Embryonic facial prominence (tissue), 1 donor: ENCODE results near the gene CCR9.
A peak's percentile ranks its signal among the peaks of the same experiment; 100 is the strongest.
"Not testable (repeated sequence)": the region's sequence is repeated elsewhere in the genome, so short reads cannot be mapped to it uniquely, and the experiment has no call there.

Experiments
- DNase-seq: peaks from one replicate; pipeline ENCODE4 v3.0.0-alpha.2; 2016; ENCODE audit errors: extremely low spot score

CCR9 gene, protein sequence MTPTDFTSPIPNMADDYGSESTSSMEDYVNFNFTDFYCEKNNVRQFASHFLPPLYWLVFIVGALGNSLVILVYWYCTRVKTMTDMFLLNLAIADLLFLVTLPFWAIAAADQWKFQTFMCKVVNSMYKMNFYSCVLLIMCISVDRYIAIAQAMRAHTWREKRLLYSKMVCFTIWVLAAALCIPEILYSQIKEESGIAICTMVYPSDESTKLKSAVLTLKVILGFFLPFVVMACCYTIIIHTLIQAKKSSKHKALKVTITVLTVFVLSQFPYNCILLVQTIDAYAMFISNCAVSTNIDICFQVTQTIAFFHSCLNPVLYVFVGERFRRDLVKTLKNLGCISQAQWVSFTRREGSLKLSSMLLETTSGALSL

DNA sequence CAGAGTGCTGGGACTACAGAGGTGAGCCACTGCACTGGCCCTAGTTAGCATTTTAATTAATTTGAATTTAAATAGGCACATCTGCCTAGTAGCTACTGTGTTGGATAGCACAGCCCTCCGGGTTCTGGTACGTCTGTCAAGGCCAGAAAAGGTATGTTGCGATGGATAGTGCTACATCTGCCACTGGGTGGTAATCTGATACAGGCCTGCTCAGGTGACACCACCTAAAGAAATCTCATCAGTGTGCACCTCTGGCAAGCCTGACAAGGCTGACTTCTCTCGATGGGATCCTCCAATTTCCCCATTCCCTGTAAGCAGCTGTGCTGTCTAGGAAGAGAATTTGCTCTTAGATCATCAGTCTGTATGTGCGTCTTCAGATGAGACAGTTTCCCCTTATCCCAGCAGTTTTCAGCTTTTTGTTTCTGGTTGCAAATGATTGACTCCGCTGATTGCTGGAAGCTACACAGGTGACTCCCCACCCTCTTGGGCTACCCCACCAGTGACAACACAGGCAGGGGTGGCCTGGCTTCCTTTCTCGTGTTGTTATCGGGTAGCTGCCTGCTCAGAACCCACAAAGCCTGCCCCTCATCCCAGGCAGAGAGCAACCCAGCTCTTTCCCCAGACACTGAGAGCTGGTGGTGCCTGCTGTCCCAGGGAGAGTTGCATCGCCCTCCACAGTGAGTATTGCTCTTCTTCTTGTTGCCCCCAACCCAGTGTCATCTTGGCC, at the start of gene CCR9:
TSS of gene CCR9 (plus strand) at position 565 of the 727 bp plus-strand sequence. CDS start 8,391 bp downstream, outside the sequence.
- DNase-seq: no peak

DNA sequence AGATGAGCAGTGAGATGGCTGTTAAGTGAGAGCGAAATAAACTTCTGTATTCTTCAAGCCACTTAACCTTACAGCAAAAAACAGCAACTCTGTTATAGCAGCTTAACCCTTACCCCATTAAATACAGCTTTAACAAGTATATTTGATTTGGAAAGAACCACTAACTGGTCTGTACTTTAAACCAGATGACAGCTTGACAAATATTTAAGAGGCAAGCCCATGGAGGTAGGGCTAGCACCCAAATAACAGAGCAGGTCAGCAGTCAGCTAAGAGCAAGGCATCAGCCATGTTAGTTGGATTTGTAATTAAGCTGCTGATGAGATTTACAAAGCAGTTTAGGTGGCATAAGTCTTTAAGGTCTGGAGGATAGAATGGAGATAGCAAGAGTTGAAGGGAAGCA, 47.9 kb upstream of the CCR9 start:
- DNase-seq: no peak

DNA sequence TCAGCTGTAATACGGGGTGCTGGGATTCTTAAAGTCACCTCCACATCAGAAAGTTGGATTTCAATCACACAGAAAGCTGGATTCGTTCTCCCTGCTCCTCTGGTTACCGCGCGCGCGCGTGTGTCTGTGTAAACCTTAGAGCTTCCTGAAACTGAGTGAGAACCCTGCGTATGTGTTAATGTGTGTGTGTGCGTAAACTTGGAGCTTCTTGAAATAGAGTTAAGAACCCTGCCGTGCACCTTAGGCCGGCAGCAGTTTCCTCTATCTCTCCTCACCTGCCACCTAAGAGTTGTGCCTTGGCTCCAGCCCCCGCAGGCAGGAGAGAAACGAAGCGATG, 45.0 kb upstream of the CCR9 start:
- no peak for DNase-seq

DNA sequence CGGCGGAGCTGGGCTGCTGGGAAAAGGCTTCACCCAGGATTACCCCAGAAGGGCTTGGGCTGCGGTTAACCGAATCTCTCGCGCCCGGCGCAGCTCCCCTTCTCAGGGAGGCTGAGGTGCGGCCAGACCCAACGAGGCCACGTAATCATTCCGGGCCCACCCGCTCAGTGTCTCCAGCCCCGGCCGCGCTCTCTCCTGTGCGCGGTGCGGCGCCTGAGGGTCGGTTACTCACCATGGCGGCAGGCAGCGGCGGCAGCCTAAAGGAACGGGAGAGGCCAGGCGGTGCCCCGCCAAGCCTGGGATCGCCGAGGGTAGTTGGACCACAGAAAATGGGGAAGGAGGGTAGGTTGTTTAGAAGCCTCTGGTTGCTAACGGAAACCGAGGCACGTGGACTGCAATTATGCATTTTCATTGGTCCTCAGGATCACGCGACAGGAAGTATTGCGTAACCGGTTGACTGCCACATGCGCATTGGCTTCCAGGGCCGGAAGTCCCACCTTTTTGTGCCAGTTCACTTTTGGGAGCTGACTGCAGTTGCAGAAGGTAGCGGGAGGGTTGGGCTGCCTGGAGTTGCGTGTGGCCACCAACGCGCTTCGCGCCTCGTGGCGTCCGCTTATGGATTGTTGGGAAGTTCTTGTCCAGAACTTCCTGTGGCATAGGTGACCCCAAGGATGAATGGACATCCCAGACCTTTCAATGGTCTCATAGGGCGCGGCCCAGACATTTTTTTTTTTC, 44.4 kb upstream of the CCR9 start, which contains the start of gene LZTFL1:
TSS of gene LZTFL1 (minus strand) at position 363 of the 735 bp plus-strand sequence. CDS start at position 235, 128 bp downstream.
- DNase-seq: peak; percentile 95

DNA sequence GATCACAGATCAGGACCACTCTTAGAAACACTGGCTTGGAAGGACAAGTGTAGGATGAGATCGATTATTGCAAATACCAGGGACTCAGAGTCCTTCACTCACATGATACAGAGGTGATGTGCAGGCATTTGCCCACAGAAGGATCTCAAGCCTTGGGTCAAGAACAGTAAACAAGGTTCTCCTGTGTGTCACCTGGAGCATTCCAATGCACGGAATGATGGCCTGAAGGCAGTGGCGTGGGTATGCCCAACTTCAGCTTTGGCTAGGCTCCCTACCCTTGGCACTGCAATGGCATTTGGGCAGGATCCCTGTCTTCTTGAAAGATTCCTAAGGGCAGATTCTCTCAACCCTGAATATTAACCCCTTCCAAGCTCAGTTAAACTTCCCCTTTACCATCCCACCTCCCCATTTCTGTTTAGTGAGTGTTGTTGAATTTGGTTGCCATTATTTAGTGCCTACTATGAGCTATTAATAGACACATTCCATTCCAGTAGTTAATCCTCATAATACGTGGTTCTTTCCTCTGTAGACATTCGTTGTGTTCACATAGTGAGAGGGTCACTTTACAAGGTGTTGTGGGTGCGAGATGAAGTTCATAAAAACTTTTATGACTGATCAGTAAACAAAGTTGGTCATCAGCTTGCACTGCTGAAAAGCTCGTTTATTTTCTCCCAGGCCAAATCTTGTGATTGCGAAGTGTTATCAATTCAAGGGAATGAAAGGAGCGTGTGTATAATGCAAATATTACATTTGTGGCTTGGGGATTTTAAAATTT, 43.3 kb upstream of the CCR9 start:
- no peak for DNase-seq

DNA sequence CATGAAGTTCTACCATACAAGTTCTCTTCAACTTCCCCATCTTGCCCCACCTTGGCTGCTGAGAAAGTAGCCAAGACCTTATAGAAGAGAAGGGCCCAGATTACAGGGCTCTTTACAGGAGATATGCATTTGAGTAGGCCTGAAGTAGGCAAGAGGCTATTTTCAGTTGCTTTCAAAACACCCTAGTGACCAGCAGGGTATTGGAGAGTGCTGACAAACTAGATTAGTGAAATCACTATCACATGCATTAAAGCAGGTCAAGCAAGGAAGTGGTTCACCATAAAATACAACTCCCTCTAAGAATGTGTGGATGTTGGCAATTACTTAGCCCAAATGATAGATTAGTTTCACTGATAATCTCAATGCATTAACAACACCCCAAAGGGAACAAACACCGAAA, 41.7 kb upstream of the CCR9 start:
- no peak for DNase-seq

DNA sequence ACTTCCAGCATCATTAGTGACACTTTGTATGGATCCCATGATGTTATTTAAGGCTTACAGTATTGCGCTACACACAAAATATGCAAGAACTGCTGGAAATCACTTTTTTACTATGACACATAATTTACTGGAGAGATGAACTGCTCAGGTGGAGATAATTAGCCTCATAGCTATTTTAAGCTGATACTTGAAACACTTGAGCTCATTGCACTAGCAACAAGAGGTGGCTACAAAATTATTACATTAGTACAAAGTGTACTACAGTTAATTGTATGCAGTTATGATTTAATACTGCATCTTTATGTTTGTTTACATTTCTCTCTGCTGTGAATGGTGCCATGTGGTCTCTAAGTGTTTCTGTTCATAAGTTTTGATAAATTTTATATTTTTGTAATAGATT, 38.0 kb upstream of the CCR9 start:
- no peak for DNase-seq

DNA sequence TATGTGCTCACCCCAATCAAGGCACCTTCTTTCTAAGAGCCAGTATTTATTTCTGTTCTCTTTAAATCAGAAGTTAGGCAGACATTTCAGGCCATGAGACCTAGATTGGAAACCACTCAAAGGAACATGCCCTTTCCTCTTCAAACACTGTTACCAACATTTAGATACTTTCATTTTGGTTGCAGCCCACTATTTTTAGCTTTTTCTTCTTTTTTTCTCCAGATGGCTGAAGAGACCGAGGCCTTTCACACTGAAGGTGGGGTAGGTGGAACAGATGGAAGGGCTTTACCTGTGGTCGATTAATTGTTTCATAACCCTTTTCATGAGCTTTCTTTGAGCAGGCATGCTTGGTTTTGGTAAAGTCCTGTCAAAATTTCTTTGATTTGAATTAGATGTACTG, 33.5 kb upstream of the CCR9 start:
- no peak for DNase-seq

DNA sequence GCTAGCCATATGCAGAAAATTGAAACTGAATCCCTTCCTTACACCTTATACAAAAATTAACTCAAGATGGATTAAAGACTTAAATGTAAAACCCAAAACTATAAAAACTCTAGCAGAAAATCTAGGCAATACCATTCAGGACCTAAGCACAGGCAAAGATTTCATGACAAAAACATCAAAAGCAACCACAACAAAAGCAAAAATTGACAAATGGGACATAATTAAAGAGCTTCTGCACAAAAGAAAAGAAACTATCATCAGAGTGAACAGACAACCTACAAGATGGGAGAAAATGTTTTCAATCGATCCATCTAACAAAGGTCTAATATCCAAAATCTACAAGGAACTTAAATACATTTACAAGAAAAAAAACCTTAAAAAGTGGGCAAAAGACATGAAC, 30.0 kb upstream of the CCR9 start:
- not testable (repeated sequence) for DNase-seq

DNA sequence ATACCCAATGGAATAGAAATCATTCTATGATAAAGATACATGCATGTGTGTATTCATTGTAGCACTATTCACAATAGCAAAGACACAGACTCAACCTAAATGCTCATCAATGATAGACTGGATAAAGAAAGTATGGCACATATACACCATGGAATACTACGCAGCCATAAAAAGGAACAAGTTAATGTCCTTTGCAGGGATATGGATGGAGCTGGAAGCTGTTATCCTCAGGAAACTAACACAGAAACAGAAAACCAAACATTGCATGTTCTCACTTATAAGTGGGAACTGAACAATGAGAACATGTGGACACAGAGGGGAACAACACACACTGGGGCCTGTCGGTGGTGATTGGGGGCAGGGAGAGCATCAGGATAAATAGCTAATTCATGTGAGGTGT, 29.3 kb upstream of the CCR9 start:
- not testable (repeated sequence) for DNase-seq

DNA sequence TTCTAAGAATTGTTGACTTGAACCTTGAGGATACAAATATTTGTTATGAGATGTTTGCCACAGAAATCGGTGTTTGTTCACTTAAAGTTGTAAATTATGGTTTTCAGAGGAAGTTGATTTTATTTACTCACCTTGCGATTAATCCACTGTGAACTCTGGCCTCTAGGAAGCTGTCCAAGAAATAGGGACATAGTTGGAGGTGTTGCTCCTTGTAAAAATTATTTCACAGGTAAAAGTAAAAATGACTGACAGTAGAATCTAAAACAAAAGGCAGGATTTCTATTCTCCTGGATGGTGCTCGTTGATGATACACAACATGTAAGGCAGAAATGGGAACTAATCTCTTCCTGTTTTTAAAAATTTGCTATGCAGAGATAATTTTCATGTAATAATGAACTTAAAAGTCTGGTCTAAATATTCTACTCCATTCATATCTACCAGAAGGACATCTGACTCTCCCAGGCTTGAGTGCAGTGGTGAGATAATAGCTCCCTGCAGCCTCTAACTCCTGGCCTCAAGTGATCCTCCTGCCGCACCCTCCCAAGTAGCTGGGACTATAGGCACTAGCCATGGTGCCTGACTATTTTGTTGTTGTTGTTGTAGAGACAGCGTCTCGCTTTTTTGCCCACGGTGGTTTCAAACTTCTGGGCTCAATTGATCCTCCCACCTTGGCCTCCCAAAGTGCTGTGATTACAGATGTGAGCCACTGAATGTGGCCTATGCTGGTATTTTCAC, 27.4 kb upstream of the CCR9 start:
- no peak for DNase-seq

DNA sequence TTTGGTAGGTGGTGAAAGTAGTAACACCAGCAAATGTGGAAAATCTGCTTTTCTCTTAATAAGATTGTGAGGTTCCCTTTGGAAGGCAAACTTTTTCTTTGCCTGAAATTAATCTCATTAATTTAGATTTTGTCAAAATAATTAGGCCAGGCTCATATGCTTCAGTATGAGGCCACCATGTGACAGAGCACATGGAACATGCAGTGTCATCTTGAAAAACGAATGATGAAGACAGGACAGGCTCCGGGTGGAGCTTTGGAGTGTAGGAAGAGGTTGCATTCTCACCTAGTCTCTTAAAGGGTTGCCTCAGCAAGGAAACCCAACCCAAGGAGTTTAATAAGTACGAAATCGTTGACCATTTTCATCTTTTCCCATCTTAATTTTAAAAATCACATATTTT, 25.9 kb upstream of the CCR9 start:
- DNase-seq: no peak

DNA sequence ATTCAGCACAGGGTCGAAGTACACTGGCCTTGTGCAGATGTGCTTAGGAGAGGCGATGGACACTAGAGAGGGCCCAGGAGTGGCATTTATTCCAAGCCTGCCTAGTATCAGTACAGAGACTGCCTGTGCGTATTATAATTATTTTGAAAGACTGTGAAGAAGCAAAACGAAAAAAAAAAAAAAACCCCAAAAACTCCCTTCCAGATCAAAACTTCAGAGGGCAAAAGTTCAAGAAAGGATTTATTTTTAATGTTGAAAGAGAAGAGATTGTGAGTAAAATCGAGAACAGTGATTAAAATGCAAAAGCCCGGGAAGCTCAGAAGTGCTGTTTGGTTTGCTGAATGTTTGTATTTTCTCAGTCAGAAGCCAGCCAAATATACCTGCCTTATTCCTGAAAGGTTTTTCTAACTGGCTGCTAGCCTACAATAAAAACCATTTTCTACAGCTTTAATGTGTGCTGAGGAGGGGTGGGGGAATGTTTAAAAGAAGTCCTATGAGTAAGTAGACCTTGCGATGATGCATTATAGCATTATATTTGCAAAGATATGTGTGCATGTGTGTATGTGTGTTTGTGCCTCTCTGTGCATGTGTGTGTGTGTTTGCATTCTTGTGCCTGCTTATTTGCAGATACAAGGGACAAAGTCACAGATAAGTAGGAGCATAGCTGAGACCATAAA, 25.2 kb upstream of the CCR9 start:
- no peak for DNase-seq

DNA sequence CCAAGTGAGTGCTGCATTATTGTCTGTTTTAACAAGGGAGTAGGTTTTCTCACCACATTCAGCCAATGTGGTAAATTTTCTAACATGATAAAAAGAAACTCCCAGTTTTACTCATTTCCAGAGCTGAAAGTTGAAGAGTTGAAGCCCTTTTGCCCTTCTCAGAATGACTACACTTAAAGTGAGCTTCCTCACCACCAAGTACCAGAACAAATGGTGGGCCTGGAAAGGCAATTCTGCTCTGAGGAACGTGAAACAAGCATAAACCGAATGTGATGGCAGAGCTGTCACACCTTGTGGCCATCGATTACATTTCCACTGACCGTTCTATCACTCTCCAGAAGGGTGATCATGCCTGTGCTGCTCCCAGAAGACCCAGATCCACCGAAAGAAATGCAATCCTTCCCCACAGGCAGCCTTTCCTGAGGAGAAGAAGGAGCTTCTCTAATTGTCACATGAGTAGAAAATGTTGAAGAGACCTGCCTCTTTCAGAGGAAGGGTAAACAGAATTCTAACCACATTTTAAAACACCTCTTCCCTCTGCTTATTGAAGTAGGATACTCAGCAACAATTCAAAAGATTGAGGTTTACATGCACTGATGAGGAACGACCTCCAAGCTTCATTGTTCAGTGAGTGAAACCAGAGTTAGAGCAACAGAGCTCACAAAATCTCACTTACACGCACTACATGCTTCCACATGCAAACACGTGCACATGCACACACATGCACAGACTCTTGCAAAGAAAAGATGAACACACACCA, 21.4 kb upstream of the CCR9 start:
- DNase-seq: no peak

DNA sequence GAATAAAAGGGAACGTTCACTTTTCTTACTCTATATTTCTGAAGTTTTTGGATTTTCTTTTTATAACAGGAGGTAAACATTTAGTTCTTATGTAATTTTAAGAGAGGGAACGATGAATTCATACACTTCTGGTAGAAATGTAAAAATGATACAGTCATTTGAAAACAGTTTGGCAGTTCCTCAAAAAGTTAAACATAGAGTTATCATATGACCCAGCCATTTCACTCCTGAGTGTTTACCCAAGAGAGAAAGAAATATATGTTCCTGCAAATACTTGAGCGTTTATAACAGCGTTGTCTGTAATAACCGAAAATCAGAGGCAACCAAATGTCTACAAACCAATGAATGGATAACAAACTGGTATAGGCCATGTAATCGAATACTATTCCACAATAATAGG, 20.8 kb upstream of the CCR9 start:
- DNase-seq: no peak

DNA sequence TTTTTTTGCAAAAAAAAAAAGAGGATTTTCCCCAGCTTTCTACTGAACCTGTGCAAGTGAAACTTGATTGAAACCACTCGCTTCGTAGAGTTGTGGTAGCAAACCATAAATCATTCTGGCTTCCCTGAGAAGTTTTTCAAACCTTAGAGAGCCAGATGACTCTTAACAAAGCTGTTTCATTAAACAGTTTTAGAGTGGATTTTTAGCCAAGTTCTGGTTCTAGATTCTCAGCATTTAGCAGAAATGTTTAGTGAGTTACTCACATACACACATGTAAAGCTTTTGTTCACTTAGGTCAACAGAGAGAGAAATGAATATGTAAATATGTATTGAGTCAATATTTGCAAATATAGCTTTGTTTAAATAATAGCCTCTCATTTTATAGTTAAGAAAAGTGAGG, 18.1 kb upstream of the CCR9 start:
- DNase-seq: no peak

DNA sequence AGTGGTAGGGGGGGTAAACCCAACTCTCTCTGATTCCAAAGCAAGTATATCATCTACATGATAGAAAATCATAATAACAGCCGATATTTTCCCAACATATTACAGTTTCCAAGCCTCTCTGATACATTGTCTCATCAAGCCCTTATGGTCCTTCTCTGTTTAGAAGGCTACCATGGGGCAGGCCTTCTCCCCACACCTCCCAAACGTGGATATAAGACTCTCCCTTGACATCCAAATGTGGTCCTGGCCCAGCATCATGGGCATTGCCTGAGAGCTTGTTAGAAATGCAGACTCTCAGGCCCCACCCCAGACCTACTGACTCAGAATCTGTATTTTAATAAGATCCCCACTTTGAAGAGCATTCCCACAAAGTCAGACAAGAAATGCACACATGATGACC, 17.7 kb upstream of the CCR9 start:
- DNase-seq: no peak

DNA sequence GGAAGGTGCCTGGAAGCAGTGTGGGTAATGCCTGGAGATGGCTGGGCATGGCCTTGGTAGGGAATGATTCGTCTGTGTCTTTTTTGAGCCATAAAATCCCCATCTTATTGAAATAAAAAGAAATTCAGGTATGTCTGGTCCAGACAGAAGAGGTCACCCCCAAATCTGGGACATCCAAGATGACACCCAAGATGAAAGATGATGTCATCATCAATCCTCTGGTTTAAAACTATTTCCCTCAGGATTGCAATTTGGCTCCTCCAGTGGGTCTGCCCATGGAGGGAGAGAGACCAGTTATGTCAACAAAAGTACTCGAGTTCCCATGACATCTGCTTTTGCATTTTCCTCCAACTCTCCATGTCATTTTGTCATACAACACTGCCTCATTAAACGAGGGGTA, 16.7 kb upstream of the CCR9 start:
- no peak for DNase-seq

DNA sequence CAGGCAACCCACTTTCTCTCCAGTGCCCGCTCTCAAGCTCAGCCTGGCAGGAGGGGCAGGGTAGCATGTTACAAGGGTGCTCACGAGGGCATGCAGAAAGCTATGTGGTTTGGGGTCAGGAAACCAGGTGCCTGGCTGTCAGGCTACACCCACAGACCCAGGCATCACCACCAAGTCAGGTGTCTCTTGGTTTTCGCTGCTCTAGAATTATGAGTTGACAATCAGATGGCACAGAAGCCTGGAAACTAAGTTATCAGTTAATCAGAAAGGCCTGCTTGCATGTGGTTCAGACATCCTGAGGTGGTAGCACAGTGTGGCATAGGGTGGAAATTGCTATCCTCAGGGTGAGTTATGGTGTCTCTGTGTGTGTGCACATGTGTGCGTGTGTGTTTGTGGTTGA, 16.2 kb upstream of the CCR9 start:
- no peak for DNase-seq

DNA sequence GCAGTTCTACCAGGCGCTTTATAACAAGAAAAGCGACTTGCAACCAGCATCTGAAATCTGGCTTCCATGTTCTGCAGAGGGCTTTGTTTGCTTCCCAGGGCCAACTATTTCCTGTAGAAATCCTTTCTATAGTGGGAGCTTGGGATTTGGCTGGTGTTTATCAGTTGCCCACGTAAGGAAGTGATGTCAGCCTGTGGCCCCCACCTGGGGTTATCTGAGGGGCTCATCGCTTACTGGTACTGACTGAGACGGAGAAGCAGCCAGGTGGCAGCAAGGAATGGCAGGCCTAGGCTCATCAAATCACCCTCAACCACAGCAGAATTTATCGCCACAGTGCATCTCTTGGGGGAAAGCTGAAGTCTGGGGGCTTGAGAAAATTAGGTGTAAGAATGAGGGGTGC, 14.6 kb upstream of the CCR9 start:
- DNase-seq: no peak
